PC-3 (cell line): Measurements from ENCODE around the gene ARHGAP42. TPM values are rescaled to one million over a fixed set of nuclear protein-coding genes. Genes with fewer than 3 reads are reported as not detected.

Experiments used
- ATAC-seq: fragments of 200-7000 bp; cut with Tn5 transposase; 2 replicates; pipeline ENCODE4 v1.9.1; 2020; ENCODE audit warnings: mild to moderate bottlenecking, moderate library complexity
- BruUV-seq: library from RNA; stranded (reverse); fragments of 400-500 nt; replicated peaks from 2 replicates; lab custom pipeline; 2021; lab: Mats Ljungman, UMichigan
- CTCF ChIA-PET: fragments of 300-600 bp; sonication (Branson Sonifier 250); formaldehyde crosslinking; loops from one replicate; lab custom pipeline; 2022; ENCODE audit warnings: antibody characterized with exemption; lab: Charles Lee
- POLR2A ChIA-PET: fragments of 300-600 bp; sonication (Branson Sonifier 250); formaldehyde crosslinking; loops from one replicate; lab custom pipeline; 2022; ENCODE audit warnings: antibody characterized with exemption; ENCODE audit not compliant: unreplicated experiment; lab: Charles Lee
- DNase-seq: peaks from one replicate; pipeline ENCODE4 v3.0.0-alpha.2; 2015
- H2AFZ ChIP-seq: fragments of 300-600 bp; sonication (generic); 2 replicates; pipeline ENCODE4 v1.6.0; 2016; ENCODE audit warnings: antibody characterized with exemption, low read length
- H3F3A ChIP-seq: fragments of 300-600 bp; sonication (generic); one replicate; pipeline ENCODE4 v1.6.0; 2017; ENCODE audit warnings: antibody characterized with exemption, low read length, control low read depth, mild to moderate bottlenecking; ENCODE audit not compliant: unreplicated experiment
- H3K27ac ChIP-seq: fragments of 300-600 bp; sonication (generic); 2 replicates; pipeline ENCODE4 v1.5.1; 2016; ENCODE audit warnings: mild to moderate bottlenecking, low read length
- H3K27me3 ChIP-seq: fragments of 300-600 bp; sonication (generic); 2 replicates; pipeline ENCODE4 v1.6.1; 2016; ENCODE audit warnings: low read length, mixed read lengths
- H3K36me3 ChIP-seq: fragments of 300-600 bp; sonication (generic); 2 replicates; pipeline ENCODE4 v1.6.1; 2016; ENCODE audit warnings: low read depth, mixed run types, low read length, mixed read lengths
- H3K4me1 ChIP-seq: fragments of 300-600 bp; sonication (generic); 2 replicates; pipeline ENCODE4 v1.5.1; 2016; ENCODE audit warnings: low read length; ENCODE audit not compliant: insufficient read depth
- H3K4me2 ChIP-seq: fragments of 300-600 bp; sonication (generic); 2 replicates; pipeline ENCODE4 v1.6.0; 2016; ENCODE audit warnings: low read length
- H3K4me3 ChIP-seq: fragments of 300-600 bp; sonication (generic); 2 replicates; pipeline ENCODE4 v1.5.1; 2016; ENCODE audit warnings: mild to moderate bottlenecking, low read length, mixed read lengths
- H3K79me2 ChIP-seq: fragments of 300-600 bp; sonication (generic); 2 replicates; pipeline ENCODE4 v1.6.1; 2017; ENCODE audit warnings: low read length, mixed read lengths
- H3K9ac ChIP-seq: fragments of 300-600 bp; sonication (generic); 2 replicates; pipeline ENCODE4 v1.6.0; 2016; ENCODE audit warnings: mild to moderate bottlenecking, low read length
- H3K9me2 ChIP-seq: fragments of 300-600 bp; sonication (generic); replicated peaks from 2 replicates; pipeline ENCODE4 v1.6.1; 2016; ENCODE audit warnings: mixed run types, low read length, mixed read lengths
- H3K9me3 ChIP-seq: fragments of 300-600 bp; sonication (generic); 2 replicates; pipeline ENCODE4 v1.6.1; 2016; ENCODE audit warnings: low read length, mixed read lengths
- H4K20me1 ChIP-seq: fragments of 300-600 bp; sonication (generic); 2 replicates; pipeline ENCODE4 v1.6.1; 2016; ENCODE audit warnings: low read length, mixed read lengths
- CTCF ChIP-seq: fragments of 300-600 bp; sonication (generic); conservative IDR thresholded peaks from 2 replicates; pipeline ENCODE4 v1.5.1; 2017; ENCODE audit warnings: antibody characterized with exemption, low read depth, mild to moderate bottlenecking, low read length
- EZH2 ChIP-seq: fragments of 300-600 bp; sonication (generic); IDR thresholded peaks from one replicate; pipeline ENCODE4 v1.6.1; 2017; ENCODE audit warnings: antibody characterized with exemption, mild to moderate bottlenecking, low read length; ENCODE audit not compliant: unreplicated experiment
- EZH2phosphoT487 ChIP-seq: fragments of 300-600 bp; sonication (generic); IDR thresholded peaks from 2 replicates; pipeline ENCODE4 v1.6.1; 2018; ENCODE audit warnings: mild to moderate bottlenecking, antibody characterized with exemption, low read length, borderline replicate concordance
- intact Hi-C: fragments of 100-400 bp; cut with micrococcal nuclease; formaldehyde crosslinking; loops from 2 replicates; pipeline ENCODE4 v1.9.0; 2023
- total RNA-seq: library from RNA; depleted of rRNA; stranded (reverse); fragments of >200 nt; gene quantifications from 2 replicates; pipeline ENCODE4 v1.2.3, GENCODE V29; 2014

ARHGAP42 gene
- total RNA-seq, 1 experiment from 2014 or later, result 12.1 TPM

- intact Hi-C loops, result loop anchor here (1.0 kb wide), 2 partner anchors 146 to 173 kb away; no protein-coding TSS in a partner anchor
- H3K9me2 ChIP-seq, result no peaks in the 10 kb centered on the region
- H3K9ac ChIP-seq, result peak overlapping the region; percentile 61
- no TSS peak for BruUV-seq
- no peaks in the 10 kb centered on the region for H3K27me3 ChIP-seq
- no peak overlapping the region for H3K4me2 ChIP-seq
- H3K4me3 ChIP-seq, result no peak overlapping the region
- ChIA-PET CTCF (interaction anchor here (0.6 to 2.1 kb wide), 3 partner anchors 94 to 146 kb away, joined by 3 to 10 read pairs (median 7); no protein-coding TSS in a partner anchor), POLR2A (interaction anchor here (0.6 kb wide), 2 partner anchors 145 to 147 kb away, joined by 3 to 5 read pairs; no protein-coding TSS in a partner anchor)
- no peak overlapping the region for H2AFZ ChIP-seq
- no peaks in the 10 kb centered on the region for H3K9me3 ChIP-seq
- H3K4me1 ChIP-seq, result peaks cover 59% of the 10 kb centered on the region
- H3K27ac ChIP-seq, result peak overlapping the region; percentile 89
- no peaks in the 10 kb centered on the region for H3K36me3 ChIP-seq
- peaks cover 17% of the 10 kb centered on the region for H3F3A ChIP-seq
- no peaks in the 10 kb centered on the region for H4K20me1 ChIP-seq
- peak; percentile 75 for TF ChIP-seq CTCF
- TF ChIP-seq EZH2phosphoT487, result no peak
- no peak for TF ChIP-seq EZH2
- no peaks in the 10 kb centered on the region for H3K79me2 ChIP-seq
- DNase-seq, result peak; percentile 78
- no peak for ATAC-seq
Measured at GRCh38 chr11:100682247-100682969, 4.7 kb upstream of the ARHGAP42 start.

DNA sequence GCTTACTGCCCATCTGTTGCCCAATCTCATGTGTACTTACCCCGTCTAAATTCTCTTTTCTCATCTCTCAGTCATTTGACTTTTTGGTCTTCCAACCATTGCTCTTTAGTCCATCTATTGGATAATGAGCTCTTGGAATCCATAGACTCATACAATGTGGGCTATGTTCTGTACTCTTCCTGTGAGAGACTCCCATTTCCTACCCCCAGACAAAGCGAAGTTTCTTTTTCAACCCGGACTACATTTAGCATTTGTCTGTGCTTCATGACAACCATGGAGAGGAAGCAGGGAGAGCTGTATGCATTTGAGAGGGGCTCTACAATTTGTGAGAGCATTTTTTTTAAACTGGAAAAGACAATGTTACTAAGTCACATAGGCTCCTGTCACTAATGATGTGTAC lies 4.0 kb upstream of the ARHGAP42 start:
- Histone ChIP-seq H4K20me1 (0 out of 2 replicates have a peak, but pooled peaks cover 2% of the 10 kb centered on the region), H3K9ac (peak overlapping the region; percentile 61), H3F3A (peaks cover 17% of the 10 kb centered on the region), H3K9me3 (no peaks in the 10 kb centered on the region), H3K36me3 (no peaks in the 10 kb centered on the region), H3K4me3 (no peak overlapping the region), H3K27me3 (no peaks in the 10 kb centered on the region), H3K4me2 (no peak overlapping the region), H3K9me2 (no peaks in the 10 kb centered on the region), H3K79me2 (peaks cover 6% of the 10 kb centered on the region), H3K4me1 (peaks cover 59% of the 10 kb centered on the region), H3K27ac (peak overlapping the region; percentile 89), H2AFZ (no peak overlapping the region)
- DNase-seq, result no peak
- TF ChIP-seq CTCF, result no peak
- TF ChIP-seq EZH2phosphoT487, result no peak
- TF ChIP-seq EZH2, result no peak
- CTCF ChIA-PET, result interaction anchor here (0.6 to 2.1 kb wide), 4 partner anchors 93 to 145 kb away, joined by 3 to 7 read pairs (median 5); no protein-coding TSS in a partner anchor
- BruUV-seq, result no TSS peak
- intact Hi-C loops, result no loop called here
- POLR2A ChIA-PET, result interaction anchor here (0.6 kb wide), 1 partner anchor 145 kb away, joined by 3 read pairs; no protein-coding TSS in a partner anchor
- ATAC-seq, result no peak
